ENCODE data around the gene LRP1B.

LRP1B gene

DNA sequence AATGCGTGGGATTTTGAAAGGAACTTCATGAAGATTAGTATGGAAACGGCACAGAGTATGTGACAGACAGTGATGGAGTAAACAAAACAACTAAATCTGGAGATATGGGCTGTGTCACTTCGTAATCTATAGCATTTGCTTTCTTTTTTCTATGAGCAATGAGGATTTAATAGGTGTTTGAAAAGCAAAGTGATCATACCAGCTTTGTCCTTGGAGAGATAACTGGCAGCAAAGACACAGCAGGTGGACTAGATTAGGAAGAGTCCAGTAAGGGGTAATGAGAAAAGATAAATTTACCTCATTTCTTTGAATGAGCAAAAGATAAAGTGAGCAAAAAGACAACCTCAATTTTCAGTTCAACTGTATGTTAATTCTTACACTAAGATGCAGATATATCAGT is 199.0 kb downstream of the LRP1B start:
- Mint-ChIP-seq H3K4me3 (no peak overlapping the region), H3K27me3 (ENCODE audit: low read depth) (no peaks in the 10 kb centered on the region), H3K27ac (no peak overlapping the region), H3K4me1 (no peaks in the 10 kb centered on the region), H3K36me3 (ENCODE audit: low read depth) (no peaks in the 10 kb centered on the region), H3K9me3 (peaks cover 5% of the 10 kb centered on the region)
- TF ChIP-seq, protein P1, sequence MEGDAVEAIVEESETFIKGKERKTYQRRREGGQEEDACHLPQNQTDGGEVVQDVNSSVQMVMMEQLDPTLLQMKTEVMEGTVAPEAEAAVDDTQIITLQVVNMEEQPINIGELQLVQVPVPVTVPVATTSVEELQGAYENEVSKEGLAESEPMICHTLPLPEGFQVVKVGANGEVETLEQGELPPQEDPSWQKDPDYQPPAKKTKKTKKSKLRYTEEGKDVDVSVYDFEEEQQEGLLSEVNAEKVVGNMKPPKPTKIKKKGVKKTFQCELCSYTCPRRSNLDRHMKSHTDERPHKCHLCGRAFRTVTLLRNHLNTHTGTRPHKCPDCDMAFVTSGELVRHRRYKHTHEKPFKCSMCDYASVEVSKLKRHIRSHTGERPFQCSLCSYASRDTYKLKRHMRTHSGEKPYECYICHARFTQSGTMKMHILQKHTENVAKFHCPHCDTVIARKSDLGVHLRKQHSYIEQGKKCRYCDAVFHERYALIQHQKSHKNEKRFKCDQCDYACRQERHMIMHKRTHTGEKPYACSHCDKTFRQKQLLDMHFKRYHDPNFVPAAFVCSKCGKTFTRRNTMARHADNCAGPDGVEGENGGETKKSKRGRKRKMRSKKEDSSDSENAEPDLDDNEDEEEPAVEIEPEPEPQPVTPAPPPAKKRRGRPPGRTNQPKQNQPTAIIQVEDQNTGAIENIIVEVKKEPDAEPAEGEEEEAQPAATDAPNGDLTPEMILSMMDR (IDR thresholded peaks at IDR 0.05; ENCODE audit: unreplicated experiment in 3 of 3) = no peak

DNA sequence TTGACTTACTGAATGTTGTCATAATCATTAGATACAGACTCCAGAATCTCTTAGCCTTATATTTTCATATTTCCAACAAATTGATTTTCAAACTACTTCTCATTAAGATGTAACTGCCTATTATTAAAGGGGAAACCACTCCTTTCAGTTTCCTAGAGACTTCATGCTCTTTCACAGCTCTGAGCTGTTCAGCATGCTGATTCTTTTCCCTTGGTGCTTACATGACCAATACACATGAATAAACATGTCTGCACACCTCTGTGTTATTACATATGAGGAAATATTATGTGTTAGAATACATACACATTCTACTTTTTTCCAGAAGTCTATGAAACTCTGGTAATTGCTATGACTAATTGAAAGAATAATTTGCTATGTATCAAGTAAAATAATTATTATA is 200.0 kb downstream of the LRP1B start:
- Mint-ChIP-seq H3K4me3 (no peak overlapping the region), H3K27me3 (ENCODE audit: low read depth) (no peaks in the 10 kb centered on the region), H3K27ac (no peak overlapping the region), H3K4me1 (no peaks in the 10 kb centered on the region), H3K36me3 (ENCODE audit: low read depth) (no peaks in the 10 kb centered on the region), H3K9me3 (peaks cover 5% of the 10 kb centered on the region)
- TF ChIP-seq, protein P1 (IDR thresholded peaks at IDR 0.05; ENCODE audit: unreplicated experiment in 3 of 3) = no peak

DNA sequence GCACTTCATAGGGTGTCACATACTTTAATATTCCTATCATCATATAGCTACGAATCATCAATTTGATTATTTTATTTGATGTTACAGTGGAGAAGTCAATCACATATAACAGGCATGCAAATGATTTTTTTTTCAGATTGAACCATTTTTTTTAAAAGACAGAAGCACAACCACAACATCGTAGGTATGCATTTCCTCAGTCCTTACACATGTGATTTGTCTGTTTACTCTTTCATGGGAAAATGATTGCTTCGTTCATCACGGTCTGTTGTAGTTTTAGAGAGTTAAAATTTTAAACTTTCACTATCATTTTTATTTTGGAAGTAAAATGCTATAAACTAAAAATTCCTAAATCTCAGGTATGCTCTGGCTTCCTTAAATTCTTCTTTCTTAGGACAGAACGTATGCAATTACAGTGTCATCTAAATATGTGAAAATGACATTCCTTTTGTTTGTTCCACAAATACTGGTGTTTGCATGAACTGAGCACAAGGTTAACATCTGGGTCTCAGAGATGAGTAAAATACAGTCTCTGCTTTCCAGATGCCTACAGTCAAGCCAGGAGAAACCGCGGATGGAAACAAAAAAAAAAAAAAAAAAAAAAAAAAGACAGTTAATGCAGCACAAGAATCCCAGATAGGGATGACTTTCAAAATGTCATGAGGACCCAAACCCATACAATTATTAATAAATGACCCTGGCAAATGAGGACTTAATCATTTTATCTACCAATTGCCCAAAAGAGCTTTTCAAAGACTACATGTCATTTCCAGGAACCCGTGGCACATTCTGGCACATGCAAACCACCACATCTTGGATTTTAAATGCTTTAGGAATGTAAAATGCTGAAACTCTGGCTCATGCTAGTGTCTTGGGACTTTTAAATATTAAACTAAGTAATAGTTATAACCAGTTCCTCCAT is 201.2 kb downstream of the LRP1B start:
- H3K27me3 Mint-ChIP-seq (ENCODE audit: low read depth) = no peaks in the 10 kb centered on the region
- no peaks in the 10 kb centered on the region for H3K4me1 Mint-ChIP-seq
- no peak overlapping the region for H3K4me3 Mint-ChIP-seq
- H3K27ac Mint-ChIP-seq = no peak overlapping the region
- TF ChIP-seq, protein P1 (IDR thresholded peaks at IDR 0.05; ENCODE audit: unreplicated experiment in 3 of 3) = no peak
- H3K9me3 Mint-ChIP-seq = peaks cover under 1% of the 10 kb centered on the region
- H3K36me3 Mint-ChIP-seq (ENCODE audit: low read depth) = no peaks in the 10 kb centered on the region

DNA sequence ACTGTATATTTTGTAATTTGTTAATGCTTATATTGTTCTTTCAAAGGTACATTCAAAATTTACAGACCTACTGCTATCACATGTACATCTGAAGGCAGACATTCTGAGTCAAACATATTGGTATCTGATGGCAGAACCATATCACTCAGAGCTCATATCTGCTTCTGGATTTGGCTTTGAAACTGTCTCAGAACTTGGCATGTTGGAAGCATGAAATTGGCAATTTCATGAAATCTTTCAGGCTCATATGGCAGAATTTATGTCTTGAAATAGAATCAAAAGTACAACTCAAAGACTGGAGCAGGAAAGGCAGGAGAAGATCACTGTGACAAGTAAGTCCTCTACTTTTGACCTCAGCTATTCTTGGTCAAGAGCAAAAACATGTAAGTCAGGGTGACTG is 202.3 kb downstream of the LRP1B start:
- no peaks in the 10 kb centered on the region for H3K4me1 Mint-ChIP-seq
- H3K9me3 Mint-ChIP-seq = no peaks in the 10 kb centered on the region
- no peaks in the 10 kb centered on the region for H3K27me3 Mint-ChIP-seq (ENCODE audit: low read depth)
- H3K4me3 Mint-ChIP-seq = no peak overlapping the region
- TF ChIP-seq, protein P1 (IDR thresholded peaks at IDR 0.05; ENCODE audit: unreplicated experiment in 3 of 3) = no peak
- no peaks in the 10 kb centered on the region for H3K36me3 Mint-ChIP-seq (ENCODE audit: low read depth)
- H3K27ac Mint-ChIP-seq = no peak overlapping the region

DNA sequence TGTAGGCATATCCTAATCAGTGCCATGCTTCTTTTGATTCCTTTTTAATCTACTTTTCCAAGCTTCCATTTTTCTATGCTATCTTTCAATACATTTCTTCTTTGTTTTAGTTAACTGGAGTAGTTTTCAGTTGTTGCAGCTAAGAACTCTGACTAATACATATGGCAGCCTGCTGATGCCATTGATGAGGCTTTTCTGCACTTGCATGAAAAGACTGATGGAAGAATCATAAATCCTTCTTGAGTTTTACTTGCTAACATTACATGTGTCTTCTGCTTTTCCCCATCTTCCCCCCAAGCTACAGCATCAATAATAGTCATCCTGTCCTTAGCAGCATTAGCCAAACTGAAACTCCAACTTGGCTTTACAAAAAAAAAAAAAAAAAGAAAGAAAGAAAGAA is 203.3 kb downstream of the LRP1B start:
- TF ChIP-seq, protein P1 (IDR thresholded peaks at IDR 0.05; ENCODE audit: unreplicated experiment in 3 of 3) = no peak
- Mint-ChIP-seq H3K27me3 (ENCODE audit: low read depth) (no peaks in the 10 kb centered on the region), H3K36me3 (ENCODE audit: low read depth) (no peaks in the 10 kb centered on the region), H3K27ac (no peak overlapping the region), H3K4me3 (no peak overlapping the region), H3K4me1 (no peaks in the 10 kb centered on the region), H3K9me3 (no peaks in the 10 kb centered on the region)

DNA sequence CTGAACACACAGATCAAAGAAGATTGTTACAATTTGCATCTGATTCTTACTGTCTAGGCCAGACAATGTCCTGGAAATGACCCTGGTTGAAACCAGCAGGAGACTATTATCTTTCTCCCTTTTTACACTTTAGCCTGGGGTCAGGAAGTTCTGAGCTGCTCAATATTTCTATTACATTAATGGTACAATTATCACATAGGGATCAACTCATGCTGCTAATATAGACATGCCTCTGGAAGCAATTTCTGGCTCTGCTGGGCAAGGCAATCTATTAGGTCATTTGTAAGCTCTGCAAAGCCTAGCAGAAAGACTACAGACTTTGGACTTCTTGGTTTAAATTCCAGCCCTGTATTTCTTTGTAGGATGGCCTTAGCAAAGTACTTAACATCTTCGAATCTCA is 205.3 kb downstream of the LRP1B start:
- TF ChIP-seq, protein P1 (IDR thresholded peaks at IDR 0.05; ENCODE audit: unreplicated experiment in 3 of 3) = no peak
- Mint-ChIP-seq H3K9me3 (no peaks in the 10 kb centered on the region), H3K4me1 (no peaks in the 10 kb centered on the region), H3K27ac (no peak overlapping the region), H3K36me3 (ENCODE audit: low read depth) (no peaks in the 10 kb centered on the region), H3K27me3 (ENCODE audit: low read depth) (no peaks in the 10 kb centered on the region), H3K4me3 (no peak overlapping the region)

Measured in nephron (organoid).